ENCODE measurements around the gene HAPLN2.

Gene HAPLN2

DNA sequence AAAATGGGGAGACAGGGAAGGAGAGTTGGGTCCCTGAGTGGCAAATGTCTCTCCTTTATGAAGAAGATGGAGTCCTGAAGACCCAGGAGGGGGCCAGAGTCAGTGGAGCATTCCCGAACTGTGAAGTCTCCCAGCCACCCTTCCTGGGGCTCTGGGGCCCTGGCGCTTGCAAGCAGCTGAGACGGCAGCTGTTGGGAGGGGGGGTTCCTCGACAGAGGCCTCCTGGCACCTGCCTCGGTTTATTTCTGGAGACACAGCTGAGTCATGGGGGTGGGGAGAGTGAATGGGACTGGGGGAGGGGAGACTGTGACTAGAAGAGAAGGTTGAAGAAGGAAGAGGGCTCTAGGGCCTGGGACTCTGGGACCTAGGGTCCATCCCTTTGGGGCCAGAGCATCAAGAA lies 44.0 kb downstream of the HAPLN2 start:
- DNase-seq (ENCODE audit: low read depth) = no peak

DNA sequence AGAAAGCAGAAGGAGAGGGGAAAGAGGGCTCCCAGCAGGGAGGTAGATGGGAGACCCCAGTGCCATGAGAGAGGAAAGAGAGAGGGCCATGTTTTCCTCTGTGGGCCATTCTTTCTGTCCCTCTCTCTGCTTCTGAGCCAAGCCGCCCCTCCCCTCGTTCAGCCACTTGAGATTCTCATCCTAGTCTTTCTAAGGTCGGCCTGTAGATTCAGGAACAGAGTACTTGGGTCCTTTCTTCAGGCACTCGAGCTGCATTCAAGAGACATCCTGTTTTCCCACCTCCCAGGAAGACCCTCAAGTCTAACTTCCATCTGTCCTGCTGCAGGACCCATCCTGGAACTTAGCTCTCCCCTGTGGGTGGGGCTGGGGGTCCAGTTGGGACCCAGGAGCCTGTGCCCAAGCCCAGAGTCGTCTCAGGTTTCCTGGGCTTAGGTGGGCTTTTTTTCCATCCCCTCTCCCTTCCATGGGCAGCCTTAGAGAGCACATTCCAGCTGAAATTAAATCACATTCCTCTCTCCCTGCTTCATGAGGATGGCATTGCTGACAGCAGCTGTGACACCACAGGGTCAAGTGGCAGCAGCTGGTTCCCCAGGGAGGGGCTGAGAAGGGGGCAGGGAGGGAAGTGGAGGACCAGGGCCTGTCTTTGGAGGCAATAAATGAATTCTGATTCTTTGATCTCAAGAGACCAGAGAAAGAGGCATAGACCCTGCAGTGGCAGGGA lies 45.0 kb downstream of the HAPLN2 start:
- no peak for DNase-seq (ENCODE audit: low read depth)

- no peak for DNase-seq (ENCODE audit: low read depth)
Observed at GRCh38 chr1:156664767-156665411, 45.7 kb downstream of the HAPLN2 start.

DNA sequence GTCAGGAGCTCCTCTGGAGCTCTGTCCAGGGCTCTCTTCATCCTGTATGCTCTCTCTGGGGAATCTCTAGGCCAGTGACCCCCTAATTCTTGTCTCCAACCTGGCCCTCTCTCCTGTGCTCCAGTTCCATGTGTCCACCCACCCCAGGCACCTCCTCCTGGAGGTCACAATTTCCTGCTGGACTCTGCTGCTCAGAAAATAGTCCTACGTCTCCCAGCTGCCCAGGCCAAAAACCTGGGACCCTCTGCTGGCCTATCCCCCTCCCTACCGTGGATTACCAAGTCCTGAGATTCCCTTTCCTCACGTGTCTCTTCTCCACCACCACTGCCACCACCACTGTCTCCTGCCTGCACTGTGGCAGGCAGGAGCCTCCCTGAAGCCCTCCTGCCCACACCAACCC lies 46.3 kb downstream of the HAPLN2 start:
- no peak for DNase-seq (ENCODE audit: low read depth)

- DNase-seq (ENCODE audit: low read depth) = no peak
Observed at GRCh38 chr1:156666862-156667609, 47.8 kb downstream of the HAPLN2 start.

DNA sequence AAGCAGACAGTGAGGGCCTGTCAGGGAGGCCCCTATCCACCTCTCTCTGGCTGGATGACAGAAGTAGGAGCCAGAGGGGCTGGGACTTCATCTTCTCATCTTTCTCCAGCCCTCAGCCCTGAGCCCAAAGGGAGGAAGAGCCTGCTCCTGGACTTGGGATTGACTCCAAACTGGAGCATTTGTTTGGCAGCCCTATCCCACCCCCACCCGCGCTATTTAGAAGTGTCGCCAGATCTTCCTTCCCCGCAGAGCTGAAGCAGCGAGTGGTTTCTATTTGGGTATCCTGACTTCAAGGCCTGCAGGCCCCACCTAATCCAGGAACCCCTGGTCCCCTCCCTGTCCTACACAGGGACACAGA lies 48.4 kb downstream of the HAPLN2 start:
- no peak for DNase-seq (ENCODE audit: low read depth)

DNA sequence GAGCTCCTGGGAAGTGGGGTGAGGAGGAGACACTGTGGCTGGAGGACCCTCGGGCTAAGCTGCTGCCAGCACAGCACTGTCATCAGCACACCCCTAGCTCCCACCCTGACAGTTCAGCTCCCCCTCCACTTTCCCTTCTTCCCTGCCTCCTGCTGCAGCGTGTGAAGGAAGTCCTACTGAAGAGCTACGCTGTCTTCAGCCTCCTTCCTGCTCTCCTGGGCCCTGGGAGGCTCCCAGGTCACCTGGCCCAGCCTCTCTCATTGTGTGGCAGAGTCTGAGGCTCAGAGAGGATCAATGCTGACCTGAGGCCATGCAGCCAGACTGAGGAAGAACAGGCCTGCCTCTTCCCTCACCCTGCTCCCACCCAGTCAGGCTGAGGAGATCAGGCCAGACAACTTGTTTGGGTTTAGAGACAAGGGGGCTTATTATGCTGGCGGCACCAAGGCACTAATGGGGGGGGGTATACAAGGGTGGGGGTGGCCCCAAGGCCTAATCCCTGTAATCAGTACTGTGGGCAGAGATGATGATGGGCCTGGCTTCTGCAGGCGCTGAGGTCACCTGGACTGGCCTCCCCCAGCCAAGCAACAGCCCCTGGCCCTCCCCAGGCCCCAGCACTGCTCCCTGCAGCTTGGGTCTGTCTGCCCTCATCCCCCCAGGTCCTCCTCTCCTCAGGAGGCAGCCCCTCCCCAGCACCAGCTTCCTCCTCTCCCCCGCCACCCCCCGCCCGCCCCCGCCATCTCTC lies 48.9 kb downstream of the HAPLN2 start:
- no peak for DNase-seq (ENCODE audit: low read depth)

GRCh38 chr1:156668801-156669637 lies 49.8 kb downstream of the HAPLN2 start:
- no peak for DNase-seq (ENCODE audit: low read depth)

GRCh38 chr1:156669794-156670193 lies 50.6 kb downstream of the HAPLN2 start:
- no peak for DNase-seq (ENCODE audit: low read depth)

- no peak for DNase-seq (ENCODE audit: low read depth)
Observed at GRCh38 chr1:156670359-156670758, 51.1 kb downstream of the HAPLN2 start.

DNA sequence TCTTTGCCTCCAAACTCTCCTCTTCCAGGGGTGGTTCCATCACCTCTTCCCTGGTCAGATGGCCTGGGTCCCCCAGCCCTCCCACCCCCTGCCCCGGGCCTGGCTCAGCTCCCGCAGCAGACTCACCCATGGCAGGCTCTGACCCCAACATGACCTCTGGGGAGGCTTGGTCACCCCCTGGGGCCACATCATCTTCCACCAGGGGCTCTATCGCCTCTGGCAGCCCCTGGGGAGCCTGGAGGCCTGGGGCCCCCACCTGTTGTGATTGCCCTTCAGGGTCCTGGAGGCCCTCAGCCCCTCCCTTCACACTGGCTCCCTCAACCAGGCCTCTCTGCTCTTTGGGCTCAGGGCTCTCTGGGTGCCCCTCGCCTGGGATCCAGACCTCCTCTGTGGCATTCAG lies 51.6 kb downstream of the HAPLN2 start:
- no peak for DNase-seq (ENCODE audit: low read depth)

DNA sequence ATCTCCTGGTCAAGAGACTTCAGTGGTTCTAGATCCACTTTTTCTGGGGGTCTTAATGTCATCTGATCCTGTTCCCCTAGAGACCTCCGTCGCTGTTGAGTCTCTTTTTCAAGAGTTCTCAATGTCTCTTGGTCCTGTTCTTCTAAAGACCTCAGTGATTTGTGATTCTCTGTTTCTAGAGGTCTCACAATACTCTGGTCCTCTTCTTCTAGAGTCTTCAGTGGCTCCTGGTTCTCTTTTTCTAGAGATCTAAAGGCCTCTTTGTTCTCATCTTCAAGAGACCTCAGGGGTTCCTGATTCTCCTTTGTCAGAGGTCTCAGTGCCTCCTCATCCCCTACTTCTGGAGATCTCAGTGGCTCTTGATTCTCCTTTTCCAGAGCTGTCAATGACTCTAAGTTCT lies 52.6 kb downstream of the HAPLN2 start:
- no peak for DNase-seq (ENCODE audit: low read depth)

DNA sequence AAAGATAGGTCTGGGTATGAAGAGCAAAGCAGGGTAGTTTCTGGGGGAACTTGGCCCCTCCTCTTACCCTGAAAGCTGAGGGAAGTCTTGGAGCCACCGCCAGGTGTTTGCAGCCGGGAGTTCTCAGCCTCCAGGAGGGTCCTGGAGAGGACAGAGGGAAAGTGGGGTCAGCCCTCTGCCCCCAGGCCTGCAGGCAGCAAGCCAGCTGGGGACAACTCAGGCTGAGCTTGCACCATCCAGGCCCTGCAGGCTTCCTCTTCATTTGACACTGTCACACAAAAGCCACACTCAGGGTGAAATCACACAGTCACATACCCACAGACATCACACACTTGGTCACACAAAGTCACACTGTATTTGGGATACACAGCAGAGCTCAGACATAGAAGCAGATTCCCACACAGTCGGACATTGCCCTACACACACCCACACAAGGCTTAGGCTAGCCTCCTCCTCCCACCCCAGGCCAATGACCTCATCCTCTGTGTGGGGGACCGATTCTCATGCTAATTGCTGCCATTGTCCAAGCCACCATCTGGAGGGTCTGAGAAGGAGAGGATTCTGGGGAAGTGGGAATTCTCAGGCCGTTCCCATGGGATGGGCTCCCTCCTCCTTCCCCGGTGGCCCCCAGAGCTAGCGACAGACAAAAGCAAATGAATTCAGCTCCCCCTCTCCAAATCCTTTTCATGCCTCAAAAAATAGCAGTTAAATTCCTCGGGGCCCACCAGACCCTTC lies 54.3 kb downstream of the HAPLN2 start:
- no peak for DNase-seq (ENCODE audit: low read depth)

All from stimulated activated CD8-positive, alpha-beta memory T cell treated with anti-CD3 and anti-CD28 coated beads, Interleukin-15, amount 100 ng/mL, for 24 hours (primary cell).